WTC11 (cell line): ENCODE measurements around the gene FEN1. TPM values are rescaled to one million over a fixed set of nuclear protein-coding genes. Genes with fewer than 3 reads are reported as not detected.
A peak's percentile ranks its signal among the peaks of the same experiment; 100 is the strongest.

ENCODE experiments used
- ATAC-seq: fragments of 200-7000 bp; cut with Tn5 transposase; 2 replicates; pipeline ENCODE4 v1.10.0; 2021; ENCODE audit warnings: mild to moderate bottlenecking, moderate library complexity
- CTCF ChIA-PET: fragments of 300-600 bp; sonication (Branson Sonifier 250); formaldehyde crosslinking; loops from one replicate; lab custom pipeline; 2021; ENCODE audit warnings: antibody characterized with exemption; lab: Charles Lee
- POLR2A ChIA-PET: fragments of 350-600 bp; sonication (Branson Sonifier 250); formaldehyde crosslinking; loops from one replicate; lab custom pipeline; 2021; ENCODE audit warnings: antibody characterized with exemption; lab: Charles Lee
- DNase-seq: peaks from one replicate; pipeline ENCODE4 v3.0.0; 2021; ENCODE audit warnings: low spot score
- H3K27ac Mint-ChIP-seq: 2 replicates; pipeline ENCODE4 v1.8.0; 2021; ENCODE audit warnings: mixed read lengths
- H3K27me3 Mint-ChIP-seq: 2 replicates; pipeline ENCODE4 v1.8.0; 2021; ENCODE audit warnings: low read depth, mild to moderate bottlenecking, moderate library complexity, mixed read lengths
- H3K36me3 Mint-ChIP-seq: 2 replicates; pipeline ENCODE4 v1.8.0; 2021; ENCODE audit warnings: mixed read lengths
- H3K4me1 Mint-ChIP-seq: 2 replicates; pipeline ENCODE4 v1.8.0; 2022; ENCODE audit warnings: mixed read lengths
- H3K4me3 Mint-ChIP-seq: 2 replicates; pipeline ENCODE4 v1.8.0; 2021; ENCODE audit warnings: mild to moderate bottlenecking, moderate library complexity, mixed read lengths
- H3K9me3 Mint-ChIP-seq: 2 replicates; pipeline ENCODE4 v1.8.0; 2021; ENCODE audit warnings: mixed read lengths
- ARID4B ChIP-seq: sonication (generic); formaldehyde crosslinking; IDR thresholded peaks from 2 replicates; pipeline ENCODE4 v1.8.0; 2023; ENCODE audit warnings: missing genetic modification reagents, mild to moderate bottlenecking, borderline replicate concordance
- ATF6 ChIP-seq: sonication (generic); formaldehyde crosslinking; IDR thresholded peaks from 2 replicates; pipeline ENCODE4 v1.8.1; 2023; ENCODE audit warnings: mild to moderate bottlenecking, missing genetic modification reagents
- E2F1 ChIP-seq: sonication (generic); formaldehyde crosslinking; IDR thresholded peaks from 2 replicates; pipeline ENCODE4 v1.8.0; 2022; ENCODE audit warnings: mild to moderate bottlenecking, missing genetic modification reagents
- ERG ChIP-seq: fragments of 250-450 bp; sonication (Bioruptor Pico); IDR thresholded peaks from 2 replicates; pipeline ENCODE4 v1.8.0; 2021; ENCODE audit warnings: mild to moderate bottlenecking
- GABPB1 ChIP-seq: sonication (generic); formaldehyde crosslinking; IDR thresholded peaks from 2 replicates; pipeline ENCODE4 v1.8.1; 2023; ENCODE audit warnings: mild to moderate bottlenecking, missing genetic modification reagents
- HMGA2 ChIP-seq: fragments of 250-450 bp; sonication (Bioruptor Pico); IDR thresholded peaks from 2 replicates; pipeline ENCODE4 v1.4.0; 2021; ENCODE audit warnings: mild to moderate bottlenecking, moderate library complexity
- HMGXB4 ChIP-seq: sonication (generic); formaldehyde crosslinking; IDR thresholded peaks from 2 replicates; pipeline ENCODE4 v1.8.1; 2023; ENCODE audit warnings: mild to moderate bottlenecking, moderate library complexity, missing genetic modification reagents
- KAT7 ChIP-seq: sonication (generic); formaldehyde crosslinking; IDR thresholded peaks from 2 replicates; pipeline ENCODE4 v1.8.1; 2023; ENCODE audit warnings: missing genetic modification reagents, mild to moderate bottlenecking, borderline replicate concordance
- PRDM15 ChIP-seq: sonication (generic); formaldehyde crosslinking; IDR thresholded peaks from 2 replicates; pipeline ENCODE4 v1.8.0; 2022; ENCODE audit warnings: missing genetic modification reagents
- SMAD3 ChIP-seq: sonication (generic); formaldehyde crosslinking; IDR thresholded peaks from 2 replicates; pipeline ENCODE4 v1.8.0; 2022; ENCODE audit warnings: missing genetic modification reagents, mild to moderate bottlenecking, borderline replicate concordance
- ZBTB43 ChIP-seq: sonication (generic); formaldehyde crosslinking; IDR thresholded peaks from 2 replicates; pipeline ENCODE4 v1.8.1; 2023; ENCODE audit warnings: mild to moderate bottlenecking, missing genetic modification reagents
- ZNF121 ChIP-seq: sonication (generic); formaldehyde crosslinking; IDR thresholded peaks from 2 replicates; pipeline ENCODE4 v1.8.0; 2023; ENCODE audit warnings: missing genetic modification reagents
- ZNF425 ChIP-seq: fragments of 250-450 bp; sonication (Bioruptor Pico); conservative IDR thresholded peaks from 2 replicates; pipeline ENCODE4 v1.9.0; 2021; ENCODE audit warnings: mild to moderate bottlenecking
- total RNA-seq: library from RNA; stranded (reverse); gene quantifications from 3 replicates; pipeline ENCODE4 v1.2.3, GENCODE V29; 2021

FEN1 gene
- total RNA-seq, 1 experiment from 2014 or later, result 96.3 TPM

- no peak for TF ChIP-seq PRDM15 (CRISPR knock-in tag)
- no peak for TF ChIP-seq ARID4B (CRISPR knock-in tag)
- no peak for TF ChIP-seq KAT7 (CRISPR knock-in tag)
- no peak for TF ChIP-seq ZNF425 (CRISPR knock-in tag)
- no peak for TF ChIP-seq HMGA2 (CRISPR knock-in tag)
- TF ChIP-seq SMAD3 (CRISPR knock-in tag), result no peak
- TF ChIP-seq ATF6 (CRISPR knock-in tag), result no peak
- no peak for TF ChIP-seq E2F1 (CRISPR knock-in tag)
Measured at GRCh38 chr11:61746442-61747191, 46.1 kb upstream of the FEN1 start (continued).

GRCh38 chr11:61747192-61747966, 45.3 kb upstream of the FEN1 start:
- Mint-ChIP-seq H3K9me3 (no peaks in the 10 kb centered on the region), H3K27me3 (peaks cover 20% of the 10 kb centered on the region), H3K4me3 (no peak overlapping the region), H3K4me1 (peaks cover 10% of the 10 kb centered on the region), H3K36me3 (no peaks in the 10 kb centered on the region), H3K27ac (no peak overlapping the region)
- ChIA-PET POLR2A (no interaction called here), CTCF (interaction anchor here (0.5 to 6.4 kb wide), 56 partner anchors 9 to 361 kb away, joined by 3 to 175 read pairs (median 5); partner anchors contain the start of genes FADS1, FEN1, LRRC10B and TMEM258)
- ATAC-seq, result peak; percentile 81
- peak; percentile 88 for DNase-seq
- TF ChIP-seq ZBTB43 (no peak), HMGXB4 (CRISPR knock-in tag) (peak; percentile 62; the same call in 1 of the 2 replicates), GABPB1 (peak; percentile 47; the same call in 1 of the 2 replicates), ERG (CRISPR knock-in tag) (no peak), ZNF121 (CRISPR knock-in tag) (peak; percentile 65)
